ENCODE measurements around the gene OTUD7B.
A peak's percentile ranks its signal among the peaks of the same experiment; 100 is the strongest.
"Not testable (repeated sequence)": the region's sequence is repeated elsewhere in the genome, so short reads cannot be mapped to it uniquely, and the experiment has no call there.

Gene OTUD7B

GRCh38 chr1:149963358-149963757 lies 47.2 kb downstream of the OTUD7B start:
- Histone ChIP-seq H3K9ac (ENCODE audit: low read depth, low read length, poor library complexity, severe bottlenecking) (no peak overlapping the region), H3K4me1 (ENCODE audit: insufficient read depth, low read length, poor library complexity, severe bottlenecking) (peaks cover 8% of the 10 kb centered on the region), H2AFZ (ENCODE audit: low read length) (no peak overlapping the region), H3F3A (ENCODE audit: low read depth) (no peaks in the 10 kb centered on the region), H4K20me1 (ENCODE audit: insufficient read depth, low read length, poor library complexity, severe bottlenecking) (no peaks in the 10 kb centered on the region), H3K4me3 (ENCODE audit: low read length, poor library complexity, severe bottlenecking) (no peak overlapping the region), H3K4me2 (ENCODE audit: low read depth, low read length, poor library complexity, severe bottlenecking) (no peak overlapping the region), H3K36me3 (ENCODE audit: insufficient read depth, low read length) (peaks cover 21% of the 10 kb centered on the region; the same call in 1 of the 2 replicates), H3K79me2 (ENCODE audit: insufficient read depth, low read length) (no peaks in the 10 kb centered on the region), H3K9me3 (ENCODE audit: insufficient read depth, low read depth, low read length) (no peaks in the 10 kb centered on the region), H3K9me2 (replicated peaks; ENCODE audit: low read depth, low read length) (no peaks in the 10 kb centered on the region), H3K27me3 (ENCODE audit: insufficient read depth, low read length, poor library complexity, severe bottlenecking) (no peaks in the 10 kb centered on the region)
- TF ChIP-seq EZH2phosphoT487 (IDR thresholded peaks at IDR 0.05; ENCODE audit: borderline replicate concordance) (no peak), CTCF (conservative IDR thresholded peaks at IDR 0.05; ENCODE audit: low read length) (no peak)

GRCh38 chr1:149962736-149963135 lies 47.8 kb downstream of the OTUD7B start:
- peaks cover 21% of the 10 kb centered on the region; the same call in 1 of the 2 replicates for H3K36me3 ChIP-seq (ENCODE audit: insufficient read depth, low read length)
- H2AFZ ChIP-seq (ENCODE audit: low read length): peak overlapping the region; percentile 69; the same call in 1 of the 2 replicates
- no peaks in the 10 kb centered on the region for H3K79me2 ChIP-seq (ENCODE audit: insufficient read depth, low read length)
- no peak overlapping the region for H3K4me2 ChIP-seq (ENCODE audit: low read depth, low read length, poor library complexity, severe bottlenecking)
- H3K4me3 ChIP-seq (ENCODE audit: low read length, poor library complexity, severe bottlenecking): no peak overlapping the region
- no peak overlapping the region for H3K9ac ChIP-seq (ENCODE audit: low read depth, low read length, poor library complexity, severe bottlenecking)
- H3K9me3 ChIP-seq (ENCODE audit: insufficient read depth, low read depth, low read length): no peaks in the 10 kb centered on the region
- no peaks in the 10 kb centered on the region for H4K20me1 ChIP-seq (ENCODE audit: insufficient read depth, low read length, poor library complexity, severe bottlenecking)
- H3F3A ChIP-seq (ENCODE audit: low read depth): no peaks in the 10 kb centered on the region
- peaks cover 8% of the 10 kb centered on the region for H3K4me1 ChIP-seq (ENCODE audit: insufficient read depth, low read length, poor library complexity, severe bottlenecking)
- no peaks in the 10 kb centered on the region for H3K27me3 ChIP-seq (ENCODE audit: insufficient read depth, low read length, poor library complexity, severe bottlenecking)
- TF ChIP-seq CTCF (conservative IDR thresholded peaks at IDR 0.05; ENCODE audit: low read length) (no peak), EZH2phosphoT487 (IDR thresholded peaks at IDR 0.05; ENCODE audit: borderline replicate concordance) (no peak)
- no peaks in the 10 kb centered on the region for H3K9me2 ChIP-seq (replicated peaks; ENCODE audit: low read depth, low read length)

- Histone ChIP-seq H3K9ac (ENCODE audit: low read depth, low read length, poor library complexity, severe bottlenecking) (no peak overlapping the region), H2AFZ (ENCODE audit: low read length) (peak overlapping the region; percentile 69), H3K4me1 (ENCODE audit: insufficient read depth, low read length, poor library complexity, severe bottlenecking) (peaks cover 8% of the 10 kb centered on the region), H4K20me1 (ENCODE audit: insufficient read depth, low read length, poor library complexity, severe bottlenecking) (no peaks in the 10 kb centered on the region), H3K9me3 (ENCODE audit: insufficient read depth, low read depth, low read length) (no peaks in the 10 kb centered on the region), H3K36me3 (ENCODE audit: insufficient read depth, low read length) (peaks cover 18% of the 10 kb centered on the region; the same call in 1 of the 2 replicates), H3K4me3 (ENCODE audit: low read length, poor library complexity, severe bottlenecking) (no peak overlapping the region), H3K27me3 (ENCODE audit: insufficient read depth, low read length, poor library complexity, severe bottlenecking) (no peaks in the 10 kb centered on the region), H3K79me2 (ENCODE audit: insufficient read depth, low read length) (no peaks in the 10 kb centered on the region), H3K9me2 (replicated peaks; ENCODE audit: low read depth, low read length) (no peaks in the 10 kb centered on the region), H3K4me2 (ENCODE audit: low read depth, low read length, poor library complexity, severe bottlenecking) (peak overlapping the region; percentile 36), H3F3A (ENCODE audit: low read depth) (no peaks in the 10 kb centered on the region)
- TF ChIP-seq CTCF (conservative IDR thresholded peaks at IDR 0.05; ENCODE audit: low read length): peak; percentile 82
- TF ChIP-seq EZH2phosphoT487 (IDR thresholded peaks at IDR 0.05; ENCODE audit: borderline replicate concordance): no peak
These were observed 48.4 kb downstream of the OTUD7B start for GRCh38 chr1:149962039-149962647.

- not testable (repeated sequence) for H3K9me3 ChIP-seq (ENCODE audit: insufficient read depth, low read depth, low read length); H3K9me2 ChIP-seq (replicated peaks; ENCODE audit: low read depth, low read length); H3K9ac ChIP-seq (ENCODE audit: low read depth, low read length, poor library complexity, severe bottlenecking); H3K79me2 ChIP-seq (ENCODE audit: insufficient read depth, low read length); H3K4me3 ChIP-seq (ENCODE audit: low read length, poor library complexity, severe bottlenecking); H4K20me1 ChIP-seq (ENCODE audit: insufficient read depth, low read length, poor library complexity, severe bottlenecking); H2AFZ ChIP-seq (ENCODE audit: low read length); H3K4me1 ChIP-seq (ENCODE audit: insufficient read depth, low read length, poor library complexity, severe bottlenecking); H3F3A ChIP-seq (ENCODE audit: low read depth); H3K36me3 ChIP-seq (ENCODE audit: insufficient read depth, low read length); H3K27me3 ChIP-seq (ENCODE audit: insufficient read depth, low read length, poor library complexity, severe bottlenecking); H3K4me2 ChIP-seq (ENCODE audit: low read depth, low read length, poor library complexity, severe bottlenecking)
These were observed 53.0 kb downstream of the OTUD7B start for GRCh38 chr1:149957548-149957947.

Measured in Loucy (cell line).